ENCODE measurements around the gene MYOC.

DNA sequence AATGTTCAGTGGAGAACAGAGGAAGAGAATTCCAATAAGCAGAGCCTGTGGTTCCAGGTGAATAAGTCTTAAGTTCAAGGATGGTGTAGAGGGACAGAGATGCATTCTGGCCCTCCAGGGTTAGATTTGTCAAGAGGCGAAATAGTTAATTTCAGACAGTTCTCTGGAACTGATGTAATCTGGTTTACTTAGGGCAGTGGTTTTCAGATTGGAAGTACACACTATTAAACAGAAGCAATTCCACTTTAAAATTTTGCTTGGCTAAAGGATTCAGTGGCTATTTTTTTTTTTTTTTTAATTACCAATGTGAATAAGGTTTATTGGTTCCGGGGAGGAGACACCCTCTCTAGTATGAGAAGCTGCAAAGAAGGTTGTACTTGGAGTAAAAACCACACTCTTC lies 55.8 kb downstream of the MYOC start:
- TF ChIP-seq CTCF (IDR thresholded peaks at IDR 0.05) (no peak), POLR2AphosphoS5 (IDR thresholded peaks at IDR 0.05) (no peak)

Measured in breast epithelium (tissue), 3 donors.